Measurements from ENCODE around the gene CLSTN3. TPM values are rescaled to one million over a fixed set of nuclear protein-coding genes. Genes with fewer than 3 reads are reported as not detected.

CLSTN3 gene
- total RNA-seq, 1 donor from 2014 or later, result 57.8 TPM

GRCh38 chr12:7136071-7136470, 5.9 kb downstream of the CLSTN3 start:
- intact Hi-C loops (cut with micrococcal nuclease), result no loop called here

GRCh38 chr12:7136676-7137075, 6.5 kb downstream of the CLSTN3 start:
- Mint-ChIP-seq H3K9me3 (no peaks in the 10 kb centered on the region), H3K4me1 (ENCODE audit: low read depth) (peaks cover 18% of the 10 kb centered on the region), H3K27me3 (ENCODE audit: low read depth) (no peaks in the 10 kb centered on the region), H3K36me3 (ENCODE audit: low read depth) (peaks cover 78% of the 10 kb centered on the region), H3K4me3 (ENCODE audit: low read depth) (no peak overlapping the region), H3K27ac (no peak overlapping the region)
- intact Hi-C loops (cut with micrococcal nuclease), result no loop called here
- DNase-seq (ENCODE audit: low spot score), result no peak

More at GRCh38 chr12:7136071-7136470, 5.9 kb downstream of the CLSTN3 start:
- H3K4me1 Mint-ChIP-seq (ENCODE audit: low read depth), result peaks cover 24% of the 10 kb centered on the region
- H3K36me3 Mint-ChIP-seq (ENCODE audit: low read depth), result peaks cover 72% of the 10 kb centered on the region
- no peak overlapping the region for H3K27ac Mint-ChIP-seq
- DNase-seq (ENCODE audit: low spot score), result no peak
- H3K27me3 Mint-ChIP-seq (ENCODE audit: low read depth), result no peaks in the 10 kb centered on the region
- H3K9me3 Mint-ChIP-seq, result no peaks in the 10 kb centered on the region
- no peak overlapping the region for H3K4me3 Mint-ChIP-seq (ENCODE audit: low read depth)

GRCh38 chr12:7137908-7138307, 7.7 kb downstream of the CLSTN3 start:
- Mint-ChIP-seq H3K36me3 (ENCODE audit: low read depth) (peaks cover 81% of the 10 kb centered on the region), H3K4me3 (ENCODE audit: low read depth) (no peak overlapping the region), H3K4me1 (ENCODE audit: low read depth) (peaks cover 6% of the 10 kb centered on the region), H3K9me3 (no peaks in the 10 kb centered on the region), H3K27me3 (ENCODE audit: low read depth) (no peaks in the 10 kb centered on the region), H3K27ac (no peak overlapping the region)
- intact Hi-C loops (cut with micrococcal nuclease), result no loop called here
- DNase-seq (ENCODE audit: low spot score), result no peak

- DNase-seq (ENCODE audit: low spot score), result no peak
- peaks cover 5% of the 10 kb centered on the region for H3K4me1 Mint-ChIP-seq (ENCODE audit: low read depth)
- no peaks in the 10 kb centered on the region for H3K27me3 Mint-ChIP-seq (ENCODE audit: low read depth)
- no peak overlapping the region for H3K4me3 Mint-ChIP-seq (ENCODE audit: low read depth)
- intact Hi-C loops (cut with micrococcal nuclease), result no loop called here
- H3K9me3 Mint-ChIP-seq, result no peaks in the 10 kb centered on the region
- H3K36me3 Mint-ChIP-seq (ENCODE audit: low read depth), result peaks cover 79% of the 10 kb centered on the region
- peak overlapping the region; percentile 3 for H3K27ac Mint-ChIP-seq
These were observed 9.0 kb downstream of the CLSTN3 start for GRCh38 chr12:7139200-7139599.

DNA sequence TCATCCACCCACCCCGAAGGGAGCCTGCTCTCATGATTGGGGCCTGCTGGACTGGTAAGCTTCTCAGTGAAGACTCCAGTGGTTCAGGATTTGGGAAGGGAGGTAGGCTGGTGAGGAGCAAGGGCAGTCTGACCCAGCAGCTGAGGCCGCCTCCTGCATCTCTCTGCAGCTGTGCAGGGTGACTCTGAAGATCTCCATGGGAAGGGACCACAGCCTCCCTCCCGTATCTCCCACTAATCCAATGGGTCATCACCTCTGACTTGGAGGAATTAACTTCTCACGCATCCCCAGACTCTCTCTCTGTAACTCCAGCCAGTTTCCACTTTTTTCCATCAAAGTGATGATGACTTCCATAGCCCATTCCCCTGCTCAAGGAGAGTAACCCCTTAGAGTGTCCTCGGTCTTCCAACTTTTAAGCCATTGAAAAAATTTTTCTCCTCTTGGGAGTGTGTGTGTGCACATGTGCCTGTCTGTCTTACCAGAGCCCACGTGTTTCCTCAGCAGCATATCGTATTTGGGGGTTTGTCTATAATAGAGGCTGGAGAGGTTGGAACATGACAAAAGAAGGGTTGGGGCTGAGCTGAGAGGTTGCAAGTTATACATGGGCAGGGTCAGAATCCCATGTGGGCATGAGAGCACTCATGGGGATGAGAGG, 11.3 kb downstream of the CLSTN3 start:
- H3K27me3 Mint-ChIP-seq (ENCODE audit: low read depth), result no peaks in the 10 kb centered on the region
- no peak for DNase-seq (ENCODE audit: low spot score)
- H3K4me3 Mint-ChIP-seq (ENCODE audit: low read depth), result no peak overlapping the region
- peaks cover 74% of the 10 kb centered on the region for H3K36me3 Mint-ChIP-seq (ENCODE audit: low read depth)
- H3K4me1 Mint-ChIP-seq (ENCODE audit: low read depth), result peaks cover 5% of the 10 kb centered on the region
- H3K27ac Mint-ChIP-seq, result no peak overlapping the region
- intact Hi-C loops (cut with micrococcal nuclease), result loop anchor here (1.0 to 2.0 kb wide), 2 partner anchors 47 to 497 kb away; no protein-coding TSS in a partner anchor
- H3K9me3 Mint-ChIP-seq, result no peaks in the 10 kb centered on the region

GRCh38 chr12:7142056-7142644, 12.0 kb downstream of the CLSTN3 start:
- Mint-ChIP-seq H3K9me3 (no peaks in the 10 kb centered on the region), H3K36me3 (ENCODE audit: low read depth) (peaks cover 73% of the 10 kb centered on the region), H3K27ac (no peak overlapping the region), H3K27me3 (ENCODE audit: low read depth) (no peaks in the 10 kb centered on the region), H3K4me1 (ENCODE audit: low read depth) (peaks cover 5% of the 10 kb centered on the region), H3K4me3 (ENCODE audit: low read depth) (no peak overlapping the region)
- peak; percentile 38 for DNase-seq (ENCODE audit: low spot score)
- intact Hi-C loops (cut with micrococcal nuclease), result loop anchor here (1.0 to 2.0 kb wide), 2 partner anchors 46 to 497 kb away; no protein-coding TSS in a partner anchor

- Mint-ChIP-seq H3K27ac (no peak overlapping the region), H3K27me3 (ENCODE audit: low read depth) (no peaks in the 10 kb centered on the region), H3K4me3 (ENCODE audit: low read depth) (no peak overlapping the region), H3K9me3 (no peaks in the 10 kb centered on the region), H3K36me3 (ENCODE audit: low read depth) (peaks cover 69% of the 10 kb centered on the region), H3K4me1 (ENCODE audit: low read depth) (peaks cover 5% of the 10 kb centered on the region)
- no peak for DNase-seq (ENCODE audit: low spot score)
- intact Hi-C loops (cut with micrococcal nuclease), result loop anchor here (1.0 to 2.0 kb wide), 2 partner anchors 45 to 496 kb away; no protein-coding TSS in a partner anchor
These were observed 12.8 kb downstream of the CLSTN3 start for GRCh38 chr12:7142809-7143465.

DNA sequence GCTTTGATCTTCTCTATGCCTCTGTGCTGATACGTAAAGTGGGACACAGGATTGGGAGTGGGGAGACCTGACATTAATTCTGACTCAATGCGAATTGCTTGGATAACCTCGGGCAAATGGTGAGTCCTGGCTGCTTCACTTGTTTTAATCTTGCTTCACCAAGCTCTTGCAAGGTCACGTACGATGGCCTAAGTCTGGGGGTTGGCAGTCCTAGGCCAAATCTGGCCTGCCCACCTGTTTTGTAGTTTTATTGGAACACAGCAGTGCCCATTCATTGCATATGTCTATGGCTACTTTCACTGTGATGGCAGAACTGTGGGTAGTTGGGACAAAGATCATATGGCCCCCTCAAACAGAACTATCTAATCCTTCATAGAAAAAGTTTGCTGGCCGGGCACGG, 13.4 kb downstream of the CLSTN3 start:
- intact Hi-C loops (cut with micrococcal nuclease), result loop anchor here (2.0 kb wide), 1 partner anchor 495 kb away; no protein-coding TSS in a partner anchor
- no peaks in the 10 kb centered on the region for H3K9me3 Mint-ChIP-seq
- H3K27ac Mint-ChIP-seq, result no peak overlapping the region
- no peak for DNase-seq (ENCODE audit: low spot score)
- H3K27me3 Mint-ChIP-seq (ENCODE audit: low read depth), result no peaks in the 10 kb centered on the region
- peaks cover 71% of the 10 kb centered on the region for H3K36me3 Mint-ChIP-seq (ENCODE audit: low read depth)
- peaks cover 5% of the 10 kb centered on the region for H3K4me1 Mint-ChIP-seq (ENCODE audit: low read depth)
- no peak overlapping the region for H3K4me3 Mint-ChIP-seq (ENCODE audit: low read depth)

GRCh38 chr12:7144414-7145120, 14.4 kb downstream of the CLSTN3 start:
- Mint-ChIP-seq H3K4me1 (ENCODE audit: low read depth) (no peaks in the 10 kb centered on the region), H3K36me3 (ENCODE audit: low read depth) (peaks cover 72% of the 10 kb centered on the region), H3K9me3 (no peaks in the 10 kb centered on the region), H3K4me3 (ENCODE audit: low read depth) (no peak overlapping the region), H3K27ac (no peak overlapping the region), H3K27me3 (ENCODE audit: low read depth) (no peaks in the 10 kb centered on the region)
- DNase-seq (ENCODE audit: low spot score), result no peak
- intact Hi-C loops (cut with micrococcal nuclease), result no loop called here

GRCh38 chr12:7145671-7146070, 15.5 kb downstream of the CLSTN3 start:
- Mint-ChIP-seq H3K9me3 (no peaks in the 10 kb centered on the region), H3K36me3 (ENCODE audit: low read depth) (peaks cover 76% of the 10 kb centered on the region), H3K4me3 (ENCODE audit: low read depth) (no peak overlapping the region), H3K4me1 (ENCODE audit: low read depth) (no peaks in the 10 kb centered on the region), H3K27me3 (ENCODE audit: low read depth) (no peaks in the 10 kb centered on the region), H3K27ac (no peak overlapping the region)
- DNase-seq (ENCODE audit: low spot score), result no peak
- intact Hi-C loops (cut with micrococcal nuclease), result no loop called here

GRCh38 chr12:7146228-7146627, 16.1 kb downstream of the CLSTN3 start:
- Mint-ChIP-seq H3K27me3 (ENCODE audit: low read depth) (no peaks in the 10 kb centered on the region), H3K9me3 (no peaks in the 10 kb centered on the region), H3K27ac (no peak overlapping the region), H3K4me3 (ENCODE audit: low read depth) (no peak overlapping the region), H3K36me3 (ENCODE audit: low read depth) (peaks cover 76% of the 10 kb centered on the region), H3K4me1 (ENCODE audit: low read depth) (no peaks in the 10 kb centered on the region)
- intact Hi-C loops (cut with micrococcal nuclease), result no loop called here
- no peak for DNase-seq (ENCODE audit: low spot score)

- no peak for DNase-seq (ENCODE audit: low spot score)
- Mint-ChIP-seq H3K27me3 (ENCODE audit: low read depth) (no peaks in the 10 kb centered on the region), H3K4me1 (ENCODE audit: low read depth) (no peaks in the 10 kb centered on the region), H3K9me3 (no peaks in the 10 kb centered on the region), H3K36me3 (ENCODE audit: low read depth) (peaks cover 70% of the 10 kb centered on the region), H3K4me3 (ENCODE audit: low read depth) (no peak overlapping the region), H3K27ac (no peak overlapping the region)
- intact Hi-C loops (cut with micrococcal nuclease), result no loop called here
These were observed 16.7 kb downstream of the CLSTN3 start for GRCh38 chr12:7146906-7147305.
